ENCODE results near the gene SGSH. TPM values are rescaled to one million over a fixed set of nuclear protein-coding genes. Genes with fewer than 3 reads are reported as not detected.
A peak's percentile ranks its signal among the peaks of the same experiment; 100 is the strongest.
"Not testable (repeated sequence)": the region's sequence is repeated elsewhere in the genome, so short reads cannot be mapped to it uniquely, and the experiment has no call there.

The SGSH gene
- total RNA-seq, 2 donors from 2014 or later: 22.2 to 51.8 TPM

DNA sequence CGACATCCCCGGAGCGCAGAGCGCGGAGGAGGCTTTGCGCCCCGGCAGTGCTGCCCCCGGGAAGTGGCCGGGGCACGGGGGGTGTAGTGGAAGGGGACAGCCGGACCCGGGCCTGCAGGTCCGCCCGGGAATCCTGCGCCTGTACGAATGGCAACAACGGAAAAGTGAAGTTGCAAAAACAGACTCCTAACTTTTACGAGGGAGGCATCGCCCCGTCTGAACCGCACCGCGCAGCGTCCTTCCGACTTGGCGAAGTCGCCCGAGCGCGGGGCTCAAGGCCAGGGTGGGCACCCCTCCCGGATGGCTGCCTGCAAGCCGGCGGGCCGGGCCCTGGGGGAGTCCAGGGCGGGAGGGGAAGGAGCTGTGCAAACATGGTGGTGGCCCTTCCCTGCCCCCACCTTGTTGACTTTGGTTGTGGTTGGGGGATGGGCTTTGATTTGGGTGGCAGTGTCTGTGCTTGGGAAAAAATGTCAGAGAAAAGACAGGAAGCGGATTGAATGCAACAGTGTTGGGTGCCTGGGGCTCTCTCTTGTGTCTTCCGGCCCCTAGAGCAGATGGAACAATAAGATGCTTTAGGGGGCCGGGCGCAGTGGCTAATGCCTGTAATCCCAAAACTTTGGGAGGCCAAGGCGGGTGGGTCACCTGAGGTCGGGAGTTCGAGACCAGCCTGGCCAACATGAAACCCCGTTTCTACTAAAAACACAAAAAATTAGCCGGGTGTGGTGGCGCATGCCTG is 41.2 kb upstream of the SGSH start:
- H3K4me3 ChIP-seq: peak overlapping the region; percentile 100
- no peak for TF ChIP-seq CTCF (IDR thresholded peaks at IDR 0.05)
- peaks cover 15 to 45% of the 10 kb centered on the region in 2 donors for H3K4me1 ChIP-seq (ENCODE audit: control insufficient read depth in 1 of 2, low read depth in 2 of 2)

GRCh38 chr17:80260791-80261158 is 40.6 kb upstream of the SGSH start, which contains the start of gene RNF213:
RNF213 (plus strand) TSS chr17:80260852; CDS start chr17:80263682, 2,830 bp downstream.
- peak; percentile 10 for ATAC-seq (ENCODE audit: insufficient number of reproducible peaks, low FRiP score, low read depth)
- TF ChIP-seq CTCF (IDR thresholded peaks at IDR 0.05): no peak
- Histone ChIP-seq H3K27ac (peak within 1 kb of the TSS; percentile 95), H3K36me3 (peaks cover 3% of the 10 kb centered on the region), H3K27me3 (replicated peaks; ENCODE audit: insufficient read depth) (no peaks in the 10 kb centered on the region), H3K4me3 (peak within 1 kb of the TSS; percentile 100), H3K9me3 (no peaks in the 10 kb centered on the region), H3K4me1 (ENCODE audit: control insufficient read depth in 1 of 2, low read depth in 2 of 2) (peaks cover 15 to 45% of the 10 kb centered on the region in 2 donors)
- no peak for DNase-seq (ENCODE audit: low spot score)

More for the DNA sequence above, 41.2 kb upstream of the SGSH start:
- Histone ChIP-seq H3K36me3 (peaks cover 4% of the 10 kb centered on the region), H3K9me3 (no peaks in the 10 kb centered on the region), H3K27ac (peak overlapping the region; percentile 95), H3K27me3 (replicated peaks; ENCODE audit: insufficient read depth) (no peaks in the 10 kb centered on the region)
- peak; percentile 63 for ATAC-seq (ENCODE audit: insufficient number of reproducible peaks, low FRiP score, low read depth)
- DNase-seq (ENCODE audit: low spot score): no peak

GRCh38 chr17:80260069-80260535 is 40.0 kb upstream of the SGSH start:
- Histone ChIP-seq H3K27me3 (replicated peaks; ENCODE audit: insufficient read depth) (no peaks in the 10 kb centered on the region), H3K4me1 (ENCODE audit: control insufficient read depth in 1 of 2, low read depth in 2 of 2) (peaks cover 22 to 49% of the 10 kb centered on the region in 2 donors), H3K9me3 (no peaks in the 10 kb centered on the region), H3K4me3 (peak overlapping the region; percentile 79), H3K27ac (peak overlapping the region; percentile 82 to 85), H3K36me3 (no peaks in the 10 kb centered on the region)
- ATAC-seq (ENCODE audit: insufficient number of reproducible peaks, low FRiP score, low read depth) (no peak), DNase-seq (ENCODE audit: low spot score) (no peak)
- no peak for TF ChIP-seq CTCF (IDR thresholded peaks at IDR 0.05)

GRCh38 chr17:80259457-80260068 is 39.4 kb upstream of the SGSH start:
- DNase-seq (ENCODE audit: low spot score) (no peak), ATAC-seq (ENCODE audit: insufficient number of reproducible peaks, low FRiP score, low read depth) (no peak)
- no peak for TF ChIP-seq CTCF (IDR thresholded peaks at IDR 0.05)
- Histone ChIP-seq H3K27ac (peak overlapping the region; percentile 82 to 85), H3K4me3 (peak overlapping the region; percentile 79), H3K27me3 (replicated peaks; ENCODE audit: insufficient read depth) (no peaks in the 10 kb centered on the region), H3K4me1 (ENCODE audit: control insufficient read depth in 1 of 2, low read depth in 2 of 2) (peaks cover 26 to 52% of the 10 kb centered on the region in 2 donors), H3K9me3 (no peaks in the 10 kb centered on the region), H3K36me3 (no peaks in the 10 kb centered on the region)

DNA sequence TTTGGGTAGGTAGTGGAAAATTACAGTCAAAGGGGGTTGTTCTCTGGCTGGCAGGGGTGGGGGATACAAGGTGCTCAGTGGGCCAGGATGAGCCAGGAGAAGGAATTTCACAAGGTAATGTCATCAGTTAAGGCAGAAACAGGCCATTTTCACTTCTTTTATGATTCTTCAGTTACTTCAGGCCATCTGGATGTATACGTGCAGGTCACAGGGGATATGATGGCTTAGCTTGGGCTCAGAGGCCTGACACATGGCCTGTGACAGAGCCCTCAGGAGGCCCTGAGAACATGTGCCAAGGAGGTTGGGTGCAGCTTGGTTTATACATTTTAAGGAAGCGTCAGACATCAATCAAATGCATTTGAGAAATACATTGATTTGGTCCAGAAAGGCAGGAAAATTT is 38.2 kb upstream of the SGSH start:
- not testable (repeated sequence) for H3K4me3 ChIP-seq; H3K36me3 ChIP-seq; DNase-seq (ENCODE audit: low spot score); H3K9me3 ChIP-seq; H3K27ac ChIP-seq; H3K27me3 ChIP-seq (replicated peaks; ENCODE audit: insufficient read depth); ATAC-seq (ENCODE audit: insufficient number of reproducible peaks, low FRiP score, low read depth)
- peaks cover 30 to 48% of the 10 kb centered on the region in 2 donors for H3K4me1 ChIP-seq (ENCODE audit: control insufficient read depth in 1 of 2, low read depth in 2 of 2)
